Colon (tissue), 2 donors: ENCODE results near the gene DNASE1L3.
"Not testable (repeated sequence)": the region's sequence is repeated elsewhere in the genome, so short reads cannot be mapped to it uniquely, and the experiment has no call there.

Experiments
- FAIRE-seq: peaks from 2 replicates; lab custom pipeline; 2012; peaks lifted over from hg19 to GRCh38; lab: Jason Lieb, UNC
- donor health status: control.
- donor health status: control.

Gene DNASE1L3

DNA sequence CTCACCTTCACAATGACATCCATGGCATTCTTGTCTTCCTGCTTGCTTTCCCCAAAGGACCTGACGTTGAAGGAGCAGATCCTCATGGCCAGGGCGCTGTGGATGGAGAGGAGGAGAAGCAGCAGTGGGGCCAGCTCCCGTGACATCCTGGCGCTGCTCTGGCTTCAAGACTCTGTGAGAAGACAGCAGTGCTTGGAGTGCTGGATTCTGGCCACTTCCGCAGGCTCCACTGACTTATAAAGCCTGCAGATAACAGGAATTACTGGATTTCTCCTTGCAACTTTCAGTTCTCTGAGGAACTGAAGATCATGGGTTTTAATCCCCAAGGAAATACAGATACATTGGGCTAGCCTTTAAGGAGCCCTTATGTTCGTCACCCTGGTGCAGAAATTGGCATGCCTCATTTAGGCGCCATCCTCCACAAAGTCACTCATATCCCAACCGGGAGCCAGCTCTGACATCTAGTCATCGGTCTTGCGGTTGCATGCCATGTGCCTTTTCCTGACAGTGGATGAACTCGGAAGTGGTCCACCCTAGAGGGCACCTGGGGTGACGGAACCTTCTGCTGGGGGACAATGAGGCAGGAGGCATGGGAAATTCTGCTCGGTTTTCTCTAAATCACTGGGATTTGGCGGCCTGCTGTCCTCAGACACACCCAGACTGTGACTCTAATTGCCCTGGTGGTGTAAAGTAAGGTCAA, at the start of gene DNASE1L3:
DNASE1L3 (minus strand) TSS at position 212 of the 700 bp plus-strand sequence; CDS start at position 146, 66 bp downstream.
- no peak for FAIRE-seq

GRCh38 chr3:58260261-58260731, 49.5 kb upstream of the DNASE1L3 start:
- no peak for FAIRE-seq

DNA sequence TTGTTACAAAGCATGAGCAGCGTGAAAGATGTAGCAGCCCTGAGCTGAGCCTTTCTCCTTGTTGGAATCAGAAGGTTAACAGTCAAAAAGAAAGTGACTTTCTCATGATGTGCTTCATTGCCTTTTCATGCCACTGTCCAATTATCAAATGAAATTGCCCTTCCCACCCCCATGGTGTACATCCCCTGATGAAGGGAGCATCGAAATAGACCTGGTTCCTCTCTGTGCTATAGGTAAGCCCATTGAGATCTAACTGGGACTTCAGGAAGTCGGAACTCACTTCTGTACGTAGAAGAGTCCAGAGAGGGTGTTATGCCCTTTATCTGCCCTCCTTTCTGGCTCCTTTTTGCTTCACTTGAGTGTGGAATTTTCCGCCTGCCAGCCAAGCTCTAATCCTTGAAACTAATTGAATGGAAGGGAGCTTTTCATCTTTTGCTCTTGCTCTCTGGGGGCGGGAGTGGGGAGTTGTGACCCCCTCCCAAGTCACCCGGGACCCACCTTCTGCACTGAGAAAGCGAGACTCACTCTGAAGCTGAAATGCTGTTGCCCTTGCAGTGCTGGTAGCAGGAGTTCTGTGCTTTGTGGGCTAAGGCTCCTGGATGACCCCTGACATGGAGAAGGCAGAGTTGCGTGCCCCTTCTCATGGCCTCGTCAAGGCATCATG, 47.8 kb upstream of the DNASE1L3 start:
- FAIRE-seq: no peak

GRCh38 chr3:58256511-58256910, 45.7 kb upstream of the DNASE1L3 start:
- no peak for FAIRE-seq

DNA sequence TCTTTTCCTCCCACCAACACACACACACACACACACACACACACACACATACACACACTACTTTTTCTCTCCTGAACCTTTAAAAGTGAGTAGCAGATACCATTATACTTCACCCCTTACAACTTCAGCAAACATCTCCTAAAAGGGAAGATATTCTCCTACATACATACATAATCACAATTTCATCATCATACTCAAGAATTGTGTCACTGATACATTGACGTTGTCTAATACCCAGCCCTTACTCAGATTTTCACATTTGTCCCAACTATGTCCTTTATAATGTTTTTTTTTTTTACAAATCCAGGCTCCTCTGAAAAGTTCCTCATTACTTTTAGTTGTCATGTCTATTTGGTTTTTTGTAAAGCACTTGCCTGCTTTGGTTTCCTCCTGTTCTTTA, 45.3 kb upstream of the DNASE1L3 start:
- no peak for FAIRE-seq

DNA sequence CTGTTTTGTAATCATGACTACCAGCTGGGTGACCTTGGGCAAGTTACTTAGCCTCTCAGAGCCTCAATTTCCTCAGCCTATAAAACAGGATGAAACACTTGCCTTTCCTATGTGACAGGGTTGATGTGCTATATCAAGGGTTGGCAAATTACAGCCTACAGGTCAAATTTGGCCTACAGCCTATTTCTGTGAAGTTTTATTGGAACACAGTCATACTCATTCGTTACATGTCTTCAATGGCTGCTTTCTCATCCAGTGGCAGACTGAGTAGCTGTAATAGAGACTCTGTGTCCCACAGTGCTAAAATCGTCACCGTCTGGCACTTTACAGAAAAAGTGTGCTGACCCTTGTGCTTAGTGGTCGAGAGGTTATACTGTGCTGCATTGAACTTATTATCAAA, 43.4 kb upstream of the DNASE1L3 start:
- FAIRE-seq: no peak

DNA sequence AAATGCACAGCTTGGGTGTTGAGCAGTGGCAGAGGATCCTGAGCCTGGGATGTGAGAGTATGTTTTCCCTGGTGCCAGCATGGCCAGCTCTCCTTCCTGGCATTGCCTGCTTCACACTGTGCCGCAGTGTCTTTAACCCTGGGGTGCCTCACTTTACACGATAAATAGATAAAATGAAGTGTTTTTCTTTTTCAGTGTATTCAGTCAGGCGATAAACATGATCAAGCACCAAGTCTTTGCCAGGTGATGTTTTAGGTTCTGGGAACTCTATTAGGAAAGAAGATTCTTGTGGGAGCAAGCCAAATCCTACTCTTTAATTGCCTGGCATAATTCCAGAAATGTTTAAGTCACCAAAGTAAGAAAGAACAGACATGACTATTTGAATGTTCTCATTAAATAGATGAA, 40.9 kb upstream of the DNASE1L3 start:
- no peak for FAIRE-seq

DNA sequence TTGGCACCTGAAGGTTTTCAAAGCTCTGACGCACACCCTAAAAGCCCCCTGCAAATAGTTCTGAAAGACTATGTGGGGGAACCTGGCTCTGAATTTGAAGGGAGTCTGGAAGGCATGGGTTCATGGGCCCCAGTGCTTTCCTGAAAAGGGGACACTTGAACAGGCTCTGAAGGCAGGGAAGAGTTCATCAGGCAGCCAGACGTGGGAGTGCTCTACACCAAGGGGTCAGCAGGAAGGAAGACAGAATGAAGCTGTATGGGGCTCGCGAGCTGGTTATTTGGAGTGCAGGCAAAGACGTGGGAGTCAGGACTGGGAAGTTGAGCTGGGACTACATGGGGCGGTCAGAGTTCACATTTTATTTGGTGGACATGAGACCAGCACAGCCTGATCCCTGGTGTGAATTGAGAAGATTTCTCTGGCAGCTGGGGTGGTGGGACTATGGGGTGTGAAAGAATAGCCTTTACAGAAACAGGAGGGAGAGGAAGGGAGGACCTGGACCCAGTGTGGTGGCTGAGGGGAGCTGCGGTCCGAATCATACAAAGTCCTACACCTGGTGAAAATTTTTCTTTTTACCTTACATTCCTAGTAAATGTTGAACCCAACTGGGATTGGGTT, 39.4 kb upstream of the DNASE1L3 start:
- no peak for FAIRE-seq

GRCh38 chr3:58249358-58250092, 38.8 kb upstream of the DNASE1L3 start:
- no peak for FAIRE-seq

DNA sequence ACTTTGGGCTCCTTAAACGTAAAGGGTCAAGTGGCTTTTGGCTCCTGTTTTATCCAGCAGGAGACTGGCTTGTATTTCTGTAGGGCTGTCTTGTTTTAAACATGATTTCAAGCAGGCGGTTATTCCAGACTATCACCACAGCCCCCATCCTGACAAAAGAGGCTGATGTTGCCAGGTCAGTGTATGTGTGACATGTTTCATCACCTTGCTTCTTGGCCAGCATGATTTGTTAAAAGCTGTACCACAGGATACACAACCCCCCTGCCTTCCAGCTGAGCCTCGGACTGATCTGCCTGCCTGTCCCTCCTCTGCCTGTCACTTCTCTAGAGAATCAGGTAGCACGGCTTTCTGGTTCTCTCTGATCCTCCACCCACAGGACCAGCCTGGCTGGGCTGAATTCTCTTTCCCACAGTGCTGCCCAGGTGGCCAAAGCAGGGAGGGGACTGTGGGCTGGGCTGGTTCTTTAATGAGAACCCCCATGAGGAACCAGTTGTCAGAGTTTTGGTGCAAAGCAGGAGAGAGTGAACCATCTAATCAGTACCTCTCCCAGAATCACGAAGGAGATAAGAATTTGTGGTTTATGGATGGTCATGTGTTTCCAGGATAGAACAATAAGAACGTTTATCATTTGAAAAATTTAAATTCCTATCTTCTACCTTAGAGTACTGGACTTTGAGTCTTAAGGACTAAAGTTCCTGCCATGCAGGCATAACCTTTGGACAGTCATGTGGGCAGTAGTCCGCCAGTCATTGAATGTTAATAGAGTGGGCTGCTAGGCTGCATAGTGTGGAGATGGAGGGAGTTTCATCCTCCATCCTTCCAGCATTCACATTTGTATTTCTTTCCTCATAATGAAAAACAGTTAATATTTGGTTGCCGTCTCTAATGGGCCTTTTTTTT, 35.6 kb upstream of the DNASE1L3 start:
- no peak for FAIRE-seq

- no peak for FAIRE-seq
These were observed 33.3 kb upstream of the DNASE1L3 start for GRCh38 chr3:58243976-58244585.

GRCh38 chr3:58242860-58243259, 32.1 kb upstream of the DNASE1L3 start:
- FAIRE-seq: not testable (repeated sequence)

- FAIRE-seq: no peak
These were observed 31.6 kb upstream of the DNASE1L3 start for GRCh38 chr3:58242340-58242739.

- no peak for FAIRE-seq
These were observed 30.7 kb upstream of the DNASE1L3 start for GRCh38 chr3:58241306-58242044.

GRCh38 chr3:58238830-58239229, 28.1 kb upstream of the DNASE1L3 start:
- no peak for FAIRE-seq

DNA sequence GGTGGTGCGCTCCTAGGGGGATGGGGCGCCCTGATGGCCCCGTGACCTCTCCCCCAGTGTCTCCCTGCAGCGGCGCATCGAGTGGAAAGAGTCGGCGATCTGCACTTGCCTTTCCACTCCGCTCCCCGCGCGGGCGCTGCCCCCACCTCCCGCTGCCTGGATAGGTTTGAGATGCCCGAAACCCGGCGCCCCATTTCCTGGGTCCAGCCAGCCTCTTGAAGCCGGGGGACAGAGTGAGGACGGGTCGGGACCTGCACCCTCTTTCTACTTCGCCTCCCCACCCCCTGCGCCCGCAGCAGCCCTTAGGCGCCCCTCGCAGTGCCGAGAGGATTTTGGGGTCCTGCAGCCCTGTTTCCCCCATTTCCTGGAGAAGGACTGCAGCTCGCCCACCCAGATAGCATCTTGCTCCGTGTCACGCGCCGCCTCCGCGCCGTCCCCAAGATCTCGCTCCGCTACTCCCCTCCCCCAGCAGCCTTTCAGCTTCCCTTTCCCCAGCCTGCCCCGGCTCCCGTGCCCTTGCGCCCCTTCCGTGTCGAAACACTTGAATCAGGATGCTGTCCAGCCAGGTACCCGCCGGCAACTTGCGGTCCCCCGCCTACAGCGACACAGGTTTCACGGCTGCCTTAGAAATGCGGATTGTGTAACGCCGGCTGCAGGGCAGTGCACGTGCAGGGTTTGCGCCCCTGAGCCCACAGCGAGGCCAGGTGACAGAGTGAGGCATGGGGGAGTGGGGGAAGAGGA, 27.3 kb upstream of the DNASE1L3 start:
- FAIRE-seq: no peak

DNA sequence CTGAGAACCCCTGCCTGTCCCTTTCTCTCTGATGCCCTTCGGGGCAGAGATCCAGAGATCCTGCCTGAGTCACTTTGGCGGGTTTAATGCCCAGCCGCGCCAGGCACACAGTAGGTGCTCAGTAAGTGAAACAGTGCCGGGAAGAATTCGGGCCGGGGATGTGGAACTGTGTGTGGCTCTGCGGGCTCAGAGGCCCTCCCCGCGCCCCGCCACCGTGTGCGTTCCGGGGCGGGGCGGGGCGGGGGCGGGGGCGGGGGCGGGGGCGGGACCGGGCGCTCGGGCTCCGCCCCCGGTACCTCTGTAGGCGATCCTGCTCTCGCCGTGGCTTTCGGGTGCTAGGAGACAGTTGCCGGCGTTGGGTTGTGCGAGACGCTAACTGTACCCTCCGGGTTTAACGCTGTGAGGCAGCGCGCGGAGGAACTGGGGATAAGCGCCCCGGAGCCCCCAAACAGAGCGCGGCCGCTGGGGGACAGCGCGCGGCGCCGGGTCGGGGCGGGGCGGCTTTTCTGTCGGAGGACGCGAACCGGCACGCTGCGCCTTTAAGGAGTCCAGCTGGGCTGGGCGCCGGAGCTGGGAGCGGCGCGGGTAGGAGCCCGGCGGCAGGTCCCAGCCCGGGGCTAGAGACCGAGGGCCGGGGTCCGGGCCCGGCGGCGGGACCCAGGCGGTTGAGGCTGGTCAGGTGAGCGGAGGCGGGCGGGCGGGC, 26.6 kb upstream of the DNASE1L3 start, which contains the start of gene ABHD6:
ABHD6 (plus strand) TSS at position 555 of the 703 bp plus-strand sequence. CDS start 18,795 bp downstream, outside the sequence.
- FAIRE-seq: no peak

GRCh38 chr3:58236527-58237237, 25.9 kb upstream of the DNASE1L3 start:
- FAIRE-seq: no peak
